ENCODE measurements around the gene GBF1.

GRCh38 chr10:102310361-102311024 lies 65.2 kb downstream of the GBF1 start:
- TF ChIP-seq EZH2 (IDR thresholded peaks at IDR 0.05) = no peak
- no peak for TF ChIP-seq POLR2AphosphoS5 (IDR thresholded peaks at IDR 0.05; ENCODE audit: borderline replicate concordance, low read depth, low read length)
- TF ChIP-seq FOXP2 (optimal IDR thresholded peaks at IDR 0.05; ENCODE audit: control extremely low read depth, extremely low read length, insufficient read depth) = no peak
